C1 segment of cervical spinal cord (tissue), 14 donors: ENCODE data around the gene NET1.

Experiments
- DNase-seq, 14 donors: peaks; one replicate each; lab custom pipeline; 2025; lab: John Stamatoyannopoulos, UW

Gene NET1

DNA sequence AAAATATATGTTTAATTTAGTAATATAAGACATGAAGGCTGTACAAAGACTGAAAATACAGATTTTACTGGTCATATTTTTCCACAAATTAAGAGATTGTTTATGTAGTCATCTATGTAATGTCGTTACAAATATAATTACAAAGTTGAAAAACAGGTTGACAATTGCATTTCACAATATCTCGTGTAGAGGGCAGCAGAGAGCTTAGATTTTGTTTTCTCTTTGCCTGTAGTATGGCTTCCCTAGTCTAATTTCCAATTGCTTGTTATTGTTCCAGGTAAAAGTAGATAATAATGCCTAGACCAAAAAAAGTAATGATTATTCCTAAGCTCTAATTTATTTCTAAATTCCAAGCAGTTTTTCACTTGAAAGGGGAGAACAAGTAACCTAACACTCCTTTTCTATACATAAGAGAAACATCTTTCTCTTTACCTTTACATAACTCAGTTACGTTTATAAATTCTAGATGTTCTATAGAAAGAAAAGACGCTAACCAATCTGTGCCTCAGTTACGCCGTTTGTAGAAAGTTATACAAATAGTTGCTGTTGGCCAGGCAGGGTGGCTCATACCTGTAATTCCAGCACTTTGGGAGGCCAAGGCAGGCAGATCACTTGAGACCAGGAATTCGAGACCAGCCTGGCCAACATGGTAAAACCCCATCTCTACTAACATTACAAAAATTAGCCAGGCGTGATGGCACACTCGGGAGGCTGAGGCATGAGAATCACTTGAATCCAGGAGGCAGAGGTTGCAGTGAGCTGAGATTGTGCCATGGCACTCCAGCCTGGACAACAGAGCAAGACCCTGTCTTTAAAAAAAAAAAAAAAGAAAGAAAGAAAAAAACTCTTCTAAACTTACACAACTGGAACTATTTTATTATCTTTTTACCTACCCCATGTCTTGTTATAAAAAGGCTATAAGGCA is 30.0 kb downstream of the NET1 start:
- no peak for DNase-seq

- DNase-seq = no peak
Measured at GRCh38 chr10:5442990-5443370, 30.6 kb downstream of the NET1 start.

DNA sequence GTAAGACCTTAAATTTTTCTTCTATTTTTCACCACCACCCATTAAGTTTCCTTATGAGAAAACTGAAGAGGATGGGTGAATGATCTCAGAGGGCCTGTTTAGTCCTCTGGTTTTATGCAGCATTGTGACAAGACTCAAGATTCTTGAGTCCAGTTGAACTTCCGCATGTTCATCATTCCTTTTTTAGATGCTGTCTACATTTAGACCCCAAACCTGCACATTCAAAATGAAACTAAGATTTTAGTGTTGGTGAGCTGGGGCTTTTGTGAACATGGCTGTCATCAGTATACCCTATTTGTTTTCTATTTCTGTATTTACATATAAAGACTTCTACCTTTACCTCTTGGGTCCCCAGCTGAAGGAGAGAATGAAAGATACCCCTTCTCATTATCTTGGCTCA is 31.1 kb downstream of the NET1 start:
- DNase-seq = no peak

DNA sequence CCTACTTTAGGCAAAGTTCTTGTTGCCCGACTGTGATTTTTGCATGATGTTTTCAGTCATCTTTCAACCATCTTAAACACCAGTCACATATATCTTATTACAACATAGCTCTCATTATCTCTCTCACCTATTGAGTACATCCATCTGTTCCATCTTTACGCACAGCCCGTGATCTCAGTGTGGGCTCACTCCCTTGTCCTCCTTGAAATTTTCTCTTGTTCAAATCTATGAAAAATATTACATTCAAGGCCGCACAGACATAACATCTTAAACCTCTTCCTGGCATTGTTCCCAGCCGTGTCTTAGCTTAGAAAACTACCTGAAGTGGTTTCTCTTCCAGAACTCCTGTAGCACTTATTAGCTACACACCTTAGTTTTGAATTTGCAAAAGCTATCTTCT is 32.6 kb downstream of the NET1 start:
- DNase-seq = no peak

GRCh38 chr10:5446390-5446926 is 34.1 kb downstream of the NET1 start:
- peak in 9 of 14 donors; percentile 14 to 65 (median 31) for DNase-seq

DNA sequence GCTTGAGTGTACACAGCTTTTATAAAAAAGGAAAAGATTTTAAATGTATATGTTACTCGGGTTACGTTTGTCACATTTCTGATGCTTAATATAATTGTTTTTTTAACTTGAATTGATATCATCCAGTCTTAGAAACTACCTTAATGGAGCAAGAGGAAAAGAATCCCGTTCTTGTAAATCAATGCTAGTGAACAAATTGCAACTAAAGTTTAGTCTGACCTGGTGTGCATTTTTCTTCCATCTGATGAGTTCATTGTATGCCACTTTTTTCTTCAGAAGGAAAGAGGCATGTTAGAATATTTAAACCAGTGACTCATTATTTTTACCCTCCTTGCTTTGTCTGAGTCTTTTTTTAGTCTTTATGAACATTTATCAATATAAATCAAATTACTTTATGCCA is 34.7 kb downstream of the NET1 start:
- no peak for DNase-seq

DNA sequence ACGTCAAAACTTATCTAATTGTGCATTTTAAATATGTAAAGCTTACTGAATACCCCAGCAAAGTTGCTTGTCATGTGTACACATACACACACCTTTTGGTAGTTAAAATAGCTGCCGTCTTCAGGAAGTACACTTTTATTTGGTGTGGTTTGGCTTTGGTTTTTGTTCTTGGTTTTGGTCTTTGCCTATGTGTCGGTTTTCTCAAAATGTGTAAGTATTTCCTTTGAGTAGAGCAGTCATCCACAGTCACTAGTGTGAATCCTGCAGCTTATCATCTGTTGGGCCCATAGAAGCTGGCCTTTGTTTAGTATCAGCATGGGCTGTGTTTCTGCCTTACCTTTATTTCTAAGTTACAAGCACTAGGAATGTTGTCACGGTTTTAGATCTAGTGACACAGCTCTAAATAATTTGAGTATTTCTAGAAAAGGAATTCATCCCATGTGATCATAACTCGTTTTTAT is 35.3 kb downstream of the NET1 start:
- no peak for DNase-seq

GRCh38 chr10:5448333-5449001 is 36.1 kb downstream of the NET1 start:
- no peak for DNase-seq

- DNase-seq = no peak
Measured at GRCh38 chr10:5449227-5449626, 36.9 kb downstream of the NET1 start.

- no peak for DNase-seq
Measured at GRCh38 chr10:5449823-5450222, 37.5 kb downstream of the NET1 start.

DNA sequence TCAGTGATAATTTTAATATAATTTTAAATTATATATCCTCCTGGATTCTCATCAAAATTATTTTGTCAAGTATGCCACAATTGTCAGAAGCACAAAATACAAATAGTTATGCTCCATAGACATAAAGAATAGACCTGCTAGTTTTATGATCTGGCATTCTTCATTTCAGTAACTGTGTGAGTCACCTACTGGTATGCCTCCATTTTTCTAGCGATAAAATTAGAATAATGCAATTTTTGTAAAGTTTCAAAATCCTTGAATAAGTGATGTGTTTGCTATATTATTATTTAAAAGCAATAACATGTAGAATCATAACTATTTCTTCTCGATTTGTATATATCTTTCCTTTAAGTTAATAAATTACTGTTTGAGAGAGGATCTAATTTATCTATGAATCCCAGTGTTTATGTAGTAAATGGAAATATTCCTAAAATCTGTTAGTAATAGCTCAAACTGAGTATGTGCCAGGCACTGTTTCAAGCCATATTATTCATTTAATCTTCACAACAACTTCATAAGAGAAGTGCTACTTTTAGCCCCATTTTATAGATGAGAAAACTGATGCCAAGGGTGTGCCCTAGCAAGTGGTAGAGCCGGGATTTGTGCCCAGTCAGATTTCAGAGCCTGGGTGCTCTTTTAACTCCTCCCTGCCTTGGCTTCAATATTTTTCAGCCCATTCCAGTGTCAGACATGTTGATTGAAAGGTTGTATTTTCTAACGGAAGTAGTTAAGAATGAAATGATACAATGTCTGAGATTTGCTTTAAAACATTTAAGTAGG is 38.4 kb downstream of the NET1 start:
- no peak for DNase-seq

- DNase-seq = no peak
Measured at GRCh38 chr10:5453749-5454489, 41.6 kb downstream of the NET1 start.

- DNase-seq = no peak
Measured at GRCh38 chr10:5456563-5456962, 44.2 kb downstream of the NET1 start.

DNA sequence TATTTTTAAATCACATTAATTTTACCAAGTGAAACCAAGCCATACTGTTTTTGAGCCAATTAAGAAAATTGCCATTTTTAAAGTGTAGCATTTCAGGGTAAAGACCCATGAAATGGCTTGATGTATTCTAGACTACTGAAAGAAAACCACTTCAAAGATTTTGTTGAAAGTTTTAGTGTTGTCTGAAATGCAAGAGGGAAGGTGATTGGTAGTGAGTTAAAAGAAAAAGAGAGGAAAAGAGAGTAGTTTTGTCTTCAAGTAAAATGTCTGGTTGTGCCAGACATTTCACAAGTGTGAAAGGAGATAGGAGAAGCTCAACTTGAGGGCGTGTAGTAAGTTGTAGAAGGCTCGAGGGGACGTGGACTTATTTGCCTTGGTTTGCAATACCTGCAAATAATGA is 45.4 kb downstream of the NET1 start:
- no peak for DNase-seq

GRCh38 chr10:5458425-5458824 is 46.1 kb downstream of the NET1 start:
- no peak for DNase-seq

DNA sequence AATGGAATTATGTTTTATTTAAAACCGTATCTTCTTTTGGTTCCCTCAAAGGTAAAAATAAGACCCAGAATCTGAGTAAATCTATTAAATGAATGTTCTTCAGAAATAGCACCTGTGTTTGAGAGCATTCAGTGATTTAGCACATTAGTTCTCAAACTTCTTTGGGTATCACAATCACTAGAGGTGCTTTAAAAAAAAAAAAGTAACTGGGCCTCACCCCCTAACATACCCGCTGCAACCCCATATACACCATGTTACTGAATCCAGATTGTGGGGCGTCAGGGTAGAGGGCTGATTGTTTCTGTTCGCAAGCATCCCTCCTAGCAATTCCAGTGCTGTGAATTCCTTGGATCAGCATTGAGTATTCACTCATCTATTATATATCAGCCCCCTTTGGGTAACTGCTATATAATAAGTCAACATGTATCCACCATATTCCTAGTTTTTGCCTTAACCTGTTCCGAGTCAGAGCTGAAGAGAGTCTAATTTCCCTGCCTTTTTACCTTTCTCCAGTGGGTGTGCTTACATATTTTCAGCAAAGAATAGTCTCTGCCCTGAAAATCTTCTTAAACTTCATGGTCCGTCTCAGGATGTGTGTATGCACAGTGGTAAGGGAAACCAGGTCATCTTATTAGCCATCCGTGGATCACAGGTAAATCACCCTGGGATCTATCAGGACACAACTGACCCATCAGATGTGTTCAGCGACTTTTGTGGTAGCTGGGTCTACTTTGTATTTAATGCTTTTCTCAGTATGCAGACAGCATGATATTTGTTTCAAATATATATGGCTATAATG is 46.8 kb downstream of the NET1 start:
- no peak for DNase-seq

- no peak for DNase-seq
Measured at GRCh38 chr10:5460468-5461202, 48.3 kb downstream of the NET1 start.

GRCh38 chr10:5461203-5461588 is 48.8 kb downstream of the NET1 start:
- DNase-seq = no peak
